Mucosa of rectum (tissue), 2 donors: ENCODE results near the gene CELF5.
"Not testable (repeated sequence)": the region's sequence is repeated elsewhere in the genome, so short reads cannot be mapped to it uniquely, and the experiment has no call there.

Experiments
- H3K27ac ChIP-seq, 2 donors: one replicate each; pipeline ENCODE4 v1.7.0; 2013; ENCODE audit warnings: inconsistent platforms in 2 of 2, low read depth in 2 of 2, low read length in 2 of 2
- H3K27me3 ChIP-seq, 2 donors: one replicate each; pipeline ENCODE4 v1.7.0; 2013; ENCODE audit warnings: low read length in 2 of 2; ENCODE audit not compliant: control insufficient read depth in 2 of 2, insufficient read depth in 2 of 2
- H3K36me3 ChIP-seq, 2 donors: one replicate each; pipeline ENCODE4 v1.7.0; 2013; ENCODE audit warnings: low read length in 2 of 2; ENCODE audit not compliant: control insufficient read depth in 2 of 2, insufficient read depth in 2 of 2
- H3K4me1 ChIP-seq, 2 donors: one replicate each; pipeline ENCODE4 v1.7.0; 2013; ENCODE audit warnings: low read length in 2 of 2, mild to moderate bottlenecking in 1 of 2; ENCODE audit not compliant: control insufficient read depth in 2 of 2, insufficient read depth in 2 of 2
- H3K4me3 ChIP-seq, 2 donors: one replicate each; pipeline ENCODE4 v1.7.0; 2013; ENCODE audit warnings: low read length in 2 of 2
- H3K9ac ChIP-seq, 2 donors: one replicate each; pipeline ENCODE4 v1.7.0; 2013; ENCODE audit warnings: low read length in 2 of 2, low read depth in 1 of 2, mild to moderate bottlenecking in 1 of 2
- H3K9me3 ChIP-seq, 2 donors: one replicate each; pipeline ENCODE4 v1.7.0; 2013; ENCODE audit warnings: low read length in 2 of 2; ENCODE audit not compliant: control insufficient read depth in 2 of 2
- donor health status: healthy.
- donor health status: Normal muscosa, but diverticular disease.

CELF5 gene

GRCh38 chr19:3191806-3192104 lies 32.7 kb upstream of the CELF5 start:
- H3K27ac ChIP-seq, H3K9me3 ChIP-seq, H3K36me3 ChIP-seq, H3K4me3 ChIP-seq, H3K27me3 ChIP-seq, H3K9ac ChIP-seq: not testable (repeated sequence)
- H3K4me1 ChIP-seq: peaks cover 29 to 30% of the 10 kb centered on the region in 2 donors

GRCh38 chr19:3192228-3192635 lies 32.2 kb upstream of the CELF5 start:
- H3K36me3 ChIP-seq: peaks cover 6 to 9% of the 10 kb centered on the region in 2 donors
- no peak overlapping the region for H3K27ac ChIP-seq
- H3K9me3 ChIP-seq: no peaks in the 10 kb centered on the region

GRCh38 chr19:3192684-3193083 lies 31.8 kb upstream of the CELF5 start:
- H3K27me3 ChIP-seq: no peaks in the 10 kb centered on the region
- H3K36me3 ChIP-seq: peaks cover 6 to 9% of the 10 kb centered on the region in 2 donors
- H3K4me3 ChIP-seq: no peak overlapping the region
- no peaks in the 10 kb centered on the region for H3K9me3 ChIP-seq
- H3K27ac ChIP-seq: no peak overlapping the region
- H3K9ac ChIP-seq: no peak overlapping the region
- H3K4me1 ChIP-seq: peaks cover 20% of the 10 kb centered on the region in 2 donors

More at GRCh38 chr19:3192228-3192635, 32.2 kb upstream of the CELF5 start:
- H3K4me1 ChIP-seq: peaks cover 25% of the 10 kb centered on the region in 2 donors
- no peak overlapping the region for H3K4me3 ChIP-seq
- no peak overlapping the region for H3K9ac ChIP-seq
- H3K27me3 ChIP-seq: no peaks in the 10 kb centered on the region

GRCh38 chr19:3193256-3194105 lies 31.0 kb upstream of the CELF5 start:
- H3K27me3 ChIP-seq: no peaks in the 10 kb centered on the region
- peaks cover 12% of the 10 kb centered on the region in 2 donors for H3K4me1 ChIP-seq
- no peak overlapping the region for H3K9ac ChIP-seq
- H3K36me3 ChIP-seq: peaks cover 6 to 9% of the 10 kb centered on the region in 2 donors
- H3K9me3 ChIP-seq: no peaks in the 10 kb centered on the region
- H3K27ac ChIP-seq: no peak overlapping the region
- H3K4me3 ChIP-seq: no peak overlapping the region

- Histone ChIP-seq H3K27me3 (no peaks in the 10 kb centered on the region), H3K36me3 (peaks cover 9 to 11% of the 10 kb centered on the region in 2 donors), H3K27ac (no peak overlapping the region), H3K9me3 (no peaks in the 10 kb centered on the region), H3K4me3 (no peak overlapping the region), H3K4me1 (peaks cover 3 to 5% of the 10 kb centered on the region in 2 donors), H3K9ac (no peak overlapping the region)
These were observed 30.1 kb upstream of the CELF5 start for GRCh38 chr19:3194106-3195087.

GRCh38 chr19:3196064-3196932 lies 28.2 kb upstream of the CELF5 start:
- Histone ChIP-seq H3K9me3 (no peaks in the 10 kb centered on the region), H3K36me3 (peaks cover 11 to 12% of the 10 kb centered on the region in 2 donors), H3K27ac (no peak overlapping the region), H3K27me3 (no peaks in the 10 kb centered on the region), H3K4me1 (no peaks in the 10 kb centered on the region), H3K9ac (no peak overlapping the region), H3K4me3 (no peak overlapping the region)

GRCh38 chr19:3196933-3197205 lies 27.6 kb upstream of the CELF5 start:
- H3K27ac ChIP-seq: no peak overlapping the region
- no peak overlapping the region for H3K9ac ChIP-seq
- no peak overlapping the region for H3K4me3 ChIP-seq
- H3K36me3 ChIP-seq: peaks cover 11 to 12% of the 10 kb centered on the region in 2 donors
- H3K27me3 ChIP-seq: no peaks in the 10 kb centered on the region
- H3K9me3 ChIP-seq: no peaks in the 10 kb centered on the region
- no peaks in the 10 kb centered on the region for H3K4me1 ChIP-seq

GRCh38 chr19:3198901-3199700 lies 25.4 kb upstream of the CELF5 start:
- no peaks in the 10 kb centered on the region for H3K9me3 ChIP-seq
- H3K27ac ChIP-seq: no peak overlapping the region
- H3K4me1 ChIP-seq: no peaks in the 10 kb centered on the region
- H3K36me3 ChIP-seq: peaks cover 11 to 14% of the 10 kb centered on the region in 2 donors
- H3K27me3 ChIP-seq: no peaks in the 10 kb centered on the region
- H3K9ac ChIP-seq: no peak overlapping the region
- H3K4me3 ChIP-seq: no peak overlapping the region

- Histone ChIP-seq H3K36me3 (peaks cover 18 to 22% of the 10 kb centered on the region in 2 donors), H3K4me1 (no peaks in the 10 kb centered on the region), H3K9me3 (no peaks in the 10 kb centered on the region), H3K9ac (no peak overlapping the region), H3K27me3 (no peaks in the 10 kb centered on the region), H3K27ac (no peak overlapping the region), H3K4me3 (no peak overlapping the region)
These were observed 23.3 kb upstream of the CELF5 start for GRCh38 chr19:3201072-3201700.
